PC-3 (cell line): Measurements from ENCODE around the gene ZNF627. TPM values are rescaled to one million over a fixed set of nuclear protein-coding genes. Genes with fewer than 3 reads are reported as not detected.
"Not testable (repeated sequence)": the region's sequence is repeated elsewhere in the genome, so short reads cannot be mapped to it uniquely, and the experiment has no call there.

Source experiments
- ATAC-seq: fragments of 200-7000 bp; cut with Tn5 transposase; 2 replicates; pipeline ENCODE4 v1.9.1; 2020; ENCODE audit warnings: mild to moderate bottlenecking, moderate library complexity
- BruUV-seq: library from RNA; stranded (reverse); fragments of 400-500 nt; replicated peaks from 2 replicates; lab custom pipeline; 2021; lab: Mats Ljungman, UMichigan
- CTCF ChIA-PET: fragments of 300-600 bp; sonication (Branson Sonifier 250); formaldehyde crosslinking; loops from one replicate; lab custom pipeline; 2022; ENCODE audit warnings: antibody characterized with exemption; lab: Charles Lee
- POLR2A ChIA-PET: fragments of 300-600 bp; sonication (Branson Sonifier 250); formaldehyde crosslinking; loops from one replicate; lab custom pipeline; 2022; ENCODE audit warnings: antibody characterized with exemption; ENCODE audit not compliant: unreplicated experiment; lab: Charles Lee
- DNase-seq: peaks from one replicate; pipeline ENCODE4 v3.0.0-alpha.2; 2015
- H2AFZ ChIP-seq: fragments of 300-600 bp; sonication (generic); 2 replicates; pipeline ENCODE4 v1.6.0; 2016; ENCODE audit warnings: antibody characterized with exemption, low read length
- H3F3A ChIP-seq: fragments of 300-600 bp; sonication (generic); one replicate; pipeline ENCODE4 v1.6.0; 2017; ENCODE audit warnings: antibody characterized with exemption, low read length, control low read depth, mild to moderate bottlenecking; ENCODE audit not compliant: unreplicated experiment
- H3K27ac ChIP-seq: fragments of 300-600 bp; sonication (generic); 2 replicates; pipeline ENCODE4 v1.5.1; 2016; ENCODE audit warnings: mild to moderate bottlenecking, low read length
- H3K27me3 ChIP-seq: fragments of 300-600 bp; sonication (generic); 2 replicates; pipeline ENCODE4 v1.6.1; 2016; ENCODE audit warnings: low read length, mixed read lengths
- H3K36me3 ChIP-seq: fragments of 300-600 bp; sonication (generic); 2 replicates; pipeline ENCODE4 v1.6.1; 2016; ENCODE audit warnings: low read depth, mixed run types, low read length, mixed read lengths
- H3K4me1 ChIP-seq: fragments of 300-600 bp; sonication (generic); 2 replicates; pipeline ENCODE4 v1.5.1; 2016; ENCODE audit warnings: low read length; ENCODE audit not compliant: insufficient read depth
- H3K4me2 ChIP-seq: fragments of 300-600 bp; sonication (generic); 2 replicates; pipeline ENCODE4 v1.6.0; 2016; ENCODE audit warnings: low read length
- H3K4me3 ChIP-seq: fragments of 300-600 bp; sonication (generic); 2 replicates; pipeline ENCODE4 v1.5.1; 2016; ENCODE audit warnings: mild to moderate bottlenecking, low read length, mixed read lengths
- H3K79me2 ChIP-seq: fragments of 300-600 bp; sonication (generic); 2 replicates; pipeline ENCODE4 v1.6.1; 2017; ENCODE audit warnings: low read length, mixed read lengths
- H3K9ac ChIP-seq: fragments of 300-600 bp; sonication (generic); 2 replicates; pipeline ENCODE4 v1.6.0; 2016; ENCODE audit warnings: mild to moderate bottlenecking, low read length
- H3K9me2 ChIP-seq: fragments of 300-600 bp; sonication (generic); replicated peaks from 2 replicates; pipeline ENCODE4 v1.6.1; 2016; ENCODE audit warnings: mixed run types, low read length, mixed read lengths
- H3K9me3 ChIP-seq: fragments of 300-600 bp; sonication (generic); 2 replicates; pipeline ENCODE4 v1.6.1; 2016; ENCODE audit warnings: low read length, mixed read lengths
- H4K20me1 ChIP-seq: fragments of 300-600 bp; sonication (generic); 2 replicates; pipeline ENCODE4 v1.6.1; 2016; ENCODE audit warnings: low read length, mixed read lengths
- EZH2 ChIP-seq: fragments of 300-600 bp; sonication (generic); IDR thresholded peaks from one replicate; pipeline ENCODE4 v1.6.1; 2017; ENCODE audit warnings: antibody characterized with exemption, mild to moderate bottlenecking, low read length; ENCODE audit not compliant: unreplicated experiment
- EZH2phosphoT487 ChIP-seq: fragments of 300-600 bp; sonication (generic); IDR thresholded peaks from 2 replicates; pipeline ENCODE4 v1.6.1; 2018; ENCODE audit warnings: mild to moderate bottlenecking, antibody characterized with exemption, low read length, borderline replicate concordance
- intact Hi-C: fragments of 100-400 bp; cut with micrococcal nuclease; formaldehyde crosslinking; loops from 2 replicates; pipeline ENCODE4 v1.9.0; 2023
- total RNA-seq: library from RNA; depleted of rRNA; stranded (reverse); fragments of >200 nt; gene quantifications from 2 replicates; pipeline ENCODE4 v1.2.3, GENCODE V29; 2014
- TF ChIP-seq, protein P1 (sequence below): fragments of 300-600 bp; sonication (generic); conservative IDR thresholded peaks from 2 replicates; pipeline ENCODE4 v1.5.1; 2017; ENCODE audit warnings: antibody characterized with exemption, low read depth, mild to moderate bottlenecking, low read length

Gene ZNF627
- total RNA-seq, 1 experiment from 2014 or later, result 14.2 TPM

DNA sequence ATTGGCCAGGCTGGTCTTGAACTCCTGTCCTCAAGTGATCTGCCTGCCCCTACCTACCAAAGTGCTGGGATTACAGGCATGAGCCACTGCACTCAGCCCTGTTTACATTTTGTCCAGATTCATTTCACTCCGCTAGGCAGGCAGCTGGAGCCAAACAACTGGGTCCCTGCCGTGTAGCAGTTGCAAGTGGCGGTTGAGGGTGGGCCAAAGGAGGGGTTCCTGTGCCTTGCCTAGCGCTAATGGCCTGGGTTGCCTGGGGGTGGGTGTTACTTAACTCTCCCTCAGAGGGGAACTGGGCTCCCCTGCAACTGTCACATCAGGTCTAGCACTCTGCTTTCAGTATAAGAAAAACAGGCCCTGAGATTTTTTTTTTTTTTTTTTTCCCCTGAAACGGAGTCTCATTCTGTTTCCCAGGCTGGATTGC lies 27.2 kb upstream of the ZNF627 start:
- ChIA-PET POLR2A (no interaction called here), CTCF (no interaction called here)
- H3K27ac ChIP-seq, result no peak overlapping the region
- no peaks in the 10 kb centered on the region for H3K9me3 ChIP-seq
- H3K9me2 ChIP-seq, result no peaks in the 10 kb centered on the region
- no peaks in the 10 kb centered on the region for H3K4me1 ChIP-seq
- ATAC-seq, result no peak
- no peak overlapping the region for H3K4me2 ChIP-seq
- H2AFZ ChIP-seq, result no peak overlapping the region
- TF ChIP-seq, protein P1, sequence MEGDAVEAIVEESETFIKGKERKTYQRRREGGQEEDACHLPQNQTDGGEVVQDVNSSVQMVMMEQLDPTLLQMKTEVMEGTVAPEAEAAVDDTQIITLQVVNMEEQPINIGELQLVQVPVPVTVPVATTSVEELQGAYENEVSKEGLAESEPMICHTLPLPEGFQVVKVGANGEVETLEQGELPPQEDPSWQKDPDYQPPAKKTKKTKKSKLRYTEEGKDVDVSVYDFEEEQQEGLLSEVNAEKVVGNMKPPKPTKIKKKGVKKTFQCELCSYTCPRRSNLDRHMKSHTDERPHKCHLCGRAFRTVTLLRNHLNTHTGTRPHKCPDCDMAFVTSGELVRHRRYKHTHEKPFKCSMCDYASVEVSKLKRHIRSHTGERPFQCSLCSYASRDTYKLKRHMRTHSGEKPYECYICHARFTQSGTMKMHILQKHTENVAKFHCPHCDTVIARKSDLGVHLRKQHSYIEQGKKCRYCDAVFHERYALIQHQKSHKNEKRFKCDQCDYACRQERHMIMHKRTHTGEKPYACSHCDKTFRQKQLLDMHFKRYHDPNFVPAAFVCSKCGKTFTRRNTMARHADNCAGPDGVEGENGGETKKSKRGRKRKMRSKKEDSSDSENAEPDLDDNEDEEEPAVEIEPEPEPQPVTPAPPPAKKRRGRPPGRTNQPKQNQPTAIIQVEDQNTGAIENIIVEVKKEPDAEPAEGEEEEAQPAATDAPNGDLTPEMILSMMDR, result no peak
- TF ChIP-seq EZH2 (no peak), EZH2phosphoT487 (no peak)
- no peaks in the 10 kb centered on the region for H3F3A ChIP-seq
- BruUV-seq, result no TSS peak
- no peak overlapping the region for H3K9ac ChIP-seq
- DNase-seq, result no peak
- H3K36me3 ChIP-seq, result no peaks in the 10 kb centered on the region
- intact Hi-C loops, result no loop called here
- H3K4me3 ChIP-seq, result no peak overlapping the region
- H4K20me1 ChIP-seq, result no peaks in the 10 kb centered on the region
- H3K79me2 ChIP-seq, result no peaks in the 10 kb centered on the region
- H3K27me3 ChIP-seq, result no peaks in the 10 kb centered on the region

DNA sequence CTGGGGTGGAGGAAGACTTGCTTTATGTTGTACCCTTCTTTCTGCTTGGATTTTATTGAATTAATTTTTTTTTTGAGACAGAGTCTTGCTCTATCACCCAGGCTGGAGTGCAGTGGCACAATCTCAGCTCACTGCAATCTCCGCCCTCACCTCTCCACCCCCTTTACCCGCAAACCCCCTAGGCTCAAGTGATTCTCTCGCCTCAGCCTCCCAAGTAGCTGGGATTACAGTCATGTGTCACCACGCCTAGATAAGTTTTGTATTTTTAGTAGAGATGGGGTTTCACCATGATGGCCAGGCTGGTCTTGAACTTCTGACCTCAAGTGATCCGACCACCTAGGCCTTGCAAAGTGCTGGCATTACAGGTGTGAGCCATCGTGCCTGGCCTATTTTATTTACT lies 23.9 kb upstream of the ZNF627 start:
- H3K4me2 ChIP-seq, H3K4me3 ChIP-seq, ATAC-seq, H4K20me1 ChIP-seq, POLR2A ChIA-PET, H3K27me3 ChIP-seq, H3K9me3 ChIP-seq, H3K27ac ChIP-seq, DNase-seq, intact Hi-C loops, H3K9ac ChIP-seq, H3K79me2 ChIP-seq, H2AFZ ChIP-seq, H3F3A ChIP-seq, H3K36me3 ChIP-seq, H3K9me2 ChIP-seq, H3K4me1 ChIP-seq, BruUV-seq: not testable (repeated sequence)
- CTCF ChIA-PET, result interaction anchor here (0.7 kb wide), 1 partner anchor 207 kb away, joined by 14 read pairs; no protein-coding TSS in a partner anchor

DNA sequence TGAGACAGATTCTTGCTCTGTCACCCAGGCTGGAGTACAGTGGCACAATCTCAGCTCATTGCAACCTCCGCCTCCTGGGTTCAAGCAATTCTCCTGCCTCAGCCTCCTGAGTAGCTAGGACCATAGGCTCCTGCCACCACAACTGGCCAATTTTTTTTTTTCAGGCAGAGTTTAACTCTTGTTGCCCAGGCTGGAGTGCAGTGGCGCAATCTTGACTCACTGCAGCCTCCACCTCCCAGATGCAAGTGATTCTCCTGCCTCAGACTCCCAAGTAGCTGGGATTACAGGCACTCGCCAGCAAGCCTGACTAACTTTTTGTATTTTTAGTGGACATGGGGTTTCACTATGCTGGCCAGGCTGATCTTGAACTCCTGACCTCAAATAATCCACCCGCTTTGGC lies 23.5 kb upstream of the ZNF627 start:
- intact Hi-C loops, H3K9me3 ChIP-seq, DNase-seq, H3K79me2 ChIP-seq, H3K27me3 ChIP-seq, H4K20me1 ChIP-seq, H3F3A ChIP-seq, H3K4me2 ChIP-seq, H3K36me3 ChIP-seq, H2AFZ ChIP-seq, H3K27ac ChIP-seq, H3K9ac ChIP-seq, H3K9me2 ChIP-seq, ATAC-seq, POLR2A ChIA-PET, H3K4me3 ChIP-seq, H3K4me1 ChIP-seq, BruUV-seq: not testable (repeated sequence)
- CTCF ChIA-PET, result interaction anchor here (0.7 kb wide), 1 partner anchor 207 kb away, joined by 14 read pairs; no protein-coding TSS in a partner anchor

DNA sequence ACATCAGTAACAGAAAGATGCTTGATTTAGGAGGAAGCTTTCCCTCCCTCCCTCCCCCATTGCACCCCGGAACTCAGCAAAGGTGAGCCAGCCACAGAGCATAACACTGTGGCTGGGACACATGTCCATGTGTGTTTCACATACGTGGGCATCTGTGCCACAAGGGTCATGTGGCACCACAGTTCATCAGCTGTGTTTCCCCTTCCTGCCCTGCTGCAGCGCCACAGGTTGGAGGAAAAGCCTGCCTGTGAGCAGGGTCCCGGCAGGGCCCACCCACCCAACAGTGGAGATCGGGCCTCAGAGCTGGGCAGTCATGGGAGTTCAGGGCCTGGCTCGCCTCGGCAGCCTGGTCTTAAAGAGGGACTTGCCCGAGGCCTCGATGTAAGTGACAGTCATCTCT lies 22.6 kb upstream of the ZNF627 start:
- no peaks in the 10 kb centered on the region for H3K9me3 ChIP-seq
- no peak overlapping the region for H3K4me2 ChIP-seq
- H4K20me1 ChIP-seq, result no peaks in the 10 kb centered on the region
- H3F3A ChIP-seq, result no peaks in the 10 kb centered on the region
- H2AFZ ChIP-seq, result no peak overlapping the region
- H3K36me3 ChIP-seq, result no peaks in the 10 kb centered on the region
- no peaks in the 10 kb centered on the region for H3K79me2 ChIP-seq
- H3K4me3 ChIP-seq, result no peak overlapping the region
- BruUV-seq, result no TSS peak
- H3K27me3 ChIP-seq, result no peaks in the 10 kb centered on the region
- no peaks in the 10 kb centered on the region for H3K9me2 ChIP-seq
- H3K9ac ChIP-seq, result no peak overlapping the region
- intact Hi-C loops, result no loop called here
- ChIA-PET CTCF (no interaction called here), POLR2A (no interaction called here)
- no peak for ATAC-seq
- no peak for TF ChIP-seq EZH2
- no peak overlapping the region for H3K27ac ChIP-seq
- no peaks in the 10 kb centered on the region for H3K4me1 ChIP-seq
- DNase-seq, result no peak
